Muscle layer of colon (tissue), 2 donors: ENCODE measurements around the gene VOPP1.

Experiments used
- H3K27ac ChIP-seq: one replicate; pipeline ENCODE4 v1.7.0; 2013; ENCODE audit warnings: low read depth, mild to moderate bottlenecking, low read length, moderate library complexity
- H3K27me3 ChIP-seq, 2 donors: one replicate each; pipeline ENCODE4 v1.7.0; 2013; ENCODE audit warnings: low read length in 2 of 2, mild to moderate bottlenecking in 2 of 2; ENCODE audit not compliant: insufficient read depth in 2 of 2, control insufficient read depth in 1 of 2
- H3K36me3 ChIP-seq: one replicate; pipeline ENCODE4 v1.7.0; 2013; ENCODE audit warnings: mild to moderate bottlenecking, low read length; ENCODE audit not compliant: insufficient read depth
- H3K4me1 ChIP-seq: one replicate; pipeline ENCODE4 v1.7.0; 2013; ENCODE audit warnings: mild to moderate bottlenecking, low read length; ENCODE audit not compliant: insufficient read depth
- H3K4me3 ChIP-seq, 2 donors: one replicate each; pipeline ENCODE4 v1.7.0; 2013; ENCODE audit warnings: low read length in 2 of 2, low read depth in 1 of 2, mild to moderate bottlenecking in 1 of 2, moderate library complexity in 1 of 2
- H3K9ac ChIP-seq: one replicate; pipeline ENCODE4 v1.7.0; 2013; ENCODE audit warnings: low read length
- H3K9me3 ChIP-seq: one replicate; pipeline ENCODE4 v1.7.0; 2013; ENCODE audit warnings: mild to moderate bottlenecking, low read length
- donor health status: abdominal sarcoma.
- donor health status: Adenocarcinoma of cecum.

VOPP1 gene

GRCh38 chr7:55523366-55523765 is 48.9 kb downstream of the VOPP1 start:
- no peak overlapping the region for H3K9ac ChIP-seq
- H3K4me3 ChIP-seq, result no peak overlapping the region
- H3K36me3 ChIP-seq, result peaks cover 20% of the 10 kb centered on the region
- H3K9me3 ChIP-seq, result no peaks in the 10 kb centered on the region
- no peaks in the 10 kb centered on the region for H3K27me3 ChIP-seq
- H3K4me1 ChIP-seq, result no peaks in the 10 kb centered on the region
- no peak overlapping the region for H3K27ac ChIP-seq

- Histone ChIP-seq H3K4me1 (no peaks in the 10 kb centered on the region), H3K27me3 (no peaks in the 10 kb centered on the region), H3K9me3 (no peaks in the 10 kb centered on the region), H3K9ac (no peak overlapping the region), H3K27ac (no peak overlapping the region), H3K4me3 (no peak overlapping the region), H3K36me3 (peaks cover 27% of the 10 kb centered on the region)
These were observed 50.1 kb downstream of the VOPP1 start for GRCh38 chr7:55521917-55522902.

GRCh38 chr7:55521512-55521911 is 50.8 kb downstream of the VOPP1 start:
- Histone ChIP-seq H3K27ac (no peak overlapping the region), H3K36me3 (peaks cover 29% of the 10 kb centered on the region), H3K27me3 (no peaks in the 10 kb centered on the region), H3K4me3 (no peak overlapping the region), H3K9me3 (no peaks in the 10 kb centered on the region), H3K9ac (no peak overlapping the region), H3K4me1 (peaks cover 1% of the 10 kb centered on the region)

GRCh38 chr7:55520426-55521140 is 51.7 kb downstream of the VOPP1 start:
- Histone ChIP-seq H3K36me3 (peaks cover 29% of the 10 kb centered on the region), H3K27ac (no peak overlapping the region), H3K4me1 (peaks cover 10% of the 10 kb centered on the region), H3K9ac (no peak overlapping the region), H3K9me3 (no peaks in the 10 kb centered on the region), H3K4me3 (no peak overlapping the region), H3K27me3 (no peaks in the 10 kb centered on the region)

GRCh38 chr7:55518836-55519235 is 53.5 kb downstream of the VOPP1 start:
- Histone ChIP-seq H3K27ac (no peak overlapping the region), H3K4me1 (peaks cover 13% of the 10 kb centered on the region), H3K27me3 (no peaks in the 10 kb centered on the region), H3K36me3 (peaks cover 29% of the 10 kb centered on the region), H3K9ac (no peak overlapping the region), H3K4me3 (no peak overlapping the region), H3K9me3 (no peaks in the 10 kb centered on the region)

GRCh38 chr7:55517936-55518689 is 54.2 kb downstream of the VOPP1 start:
- Histone ChIP-seq H3K4me3 (no peak overlapping the region), H3K9ac (no peak overlapping the region), H3K4me1 (peaks cover 13% of the 10 kb centered on the region), H3K27me3 (no peaks in the 10 kb centered on the region), H3K9me3 (no peaks in the 10 kb centered on the region), H3K27ac (no peak overlapping the region), H3K36me3 (peaks cover 29% of the 10 kb centered on the region)

GRCh38 chr7:55517191-55517633 is 55.1 kb downstream of the VOPP1 start:
- H3K27me3 ChIP-seq, result no peaks in the 10 kb centered on the region
- peaks cover 29% of the 10 kb centered on the region for H3K36me3 ChIP-seq
- H3K4me3 ChIP-seq, result no peak overlapping the region
- H3K4me1 ChIP-seq, result peaks cover 13% of the 10 kb centered on the region
- no peak overlapping the region for H3K9ac ChIP-seq
- H3K9me3 ChIP-seq, result no peaks in the 10 kb centered on the region
- no peak overlapping the region for H3K27ac ChIP-seq

GRCh38 chr7:55516409-55516808 is 55.9 kb downstream of the VOPP1 start:
- H3K36me3 ChIP-seq, result peaks cover 29% of the 10 kb centered on the region

GRCh38 chr7:55515569-55516279 is 56.6 kb downstream of the VOPP1 start:
- H3K27me3 ChIP-seq, result no peaks in the 10 kb centered on the region
- no peak overlapping the region for H3K9ac ChIP-seq
- H3K4me3 ChIP-seq, result no peak overlapping the region
- H3K4me1 ChIP-seq, result peaks cover 13% of the 10 kb centered on the region
- no peaks in the 10 kb centered on the region for H3K9me3 ChIP-seq
- H3K36me3 ChIP-seq, result peaks cover 26% of the 10 kb centered on the region
- H3K27ac ChIP-seq, result no peak overlapping the region

More at GRCh38 chr7:55516409-55516808, 55.9 kb downstream of the VOPP1 start:
- H3K9me3 ChIP-seq, result no peaks in the 10 kb centered on the region
- no peak overlapping the region for H3K9ac ChIP-seq
- H3K4me1 ChIP-seq, result peaks cover 13% of the 10 kb centered on the region
- no peak overlapping the region for H3K27ac ChIP-seq
- H3K27me3 ChIP-seq, result no peaks in the 10 kb centered on the region
- no peak overlapping the region for H3K4me3 ChIP-seq

- no peaks in the 10 kb centered on the region for H3K9me3 ChIP-seq
- no peak overlapping the region for H3K9ac ChIP-seq
- H3K4me1 ChIP-seq, result peaks cover 13% of the 10 kb centered on the region
- H3K36me3 ChIP-seq, result peaks cover 21% of the 10 kb centered on the region
- H3K27ac ChIP-seq, result no peak overlapping the region
- no peak overlapping the region for H3K4me3 ChIP-seq
- no peaks in the 10 kb centered on the region for H3K27me3 ChIP-seq
These were observed 57.6 kb downstream of the VOPP1 start for GRCh38 chr7:55514546-55515265.
